H1 (cell line): ENCODE data around the gene PIGU. TPM values are rescaled to one million over a fixed set of nuclear protein-coding genes. Genes with fewer than 3 reads are reported as not detected.

Source experiments
- CTCF ChIA-PET: fragments of 300-600 bp; sonication (Branson Sonifier 250); formaldehyde crosslinking; loops from one replicate; lab custom pipeline; 2021; ENCODE audit not compliant: partially characterized antibody; lab: Charles Lee
- POLR2A ChIA-PET: fragments of 300-600 bp; sonication (Branson Sonifier 250); formaldehyde crosslinking; loops from one replicate; lab custom pipeline; 2021; ENCODE audit warnings: inconsistent platforms; ENCODE audit not compliant: partially characterized antibody; lab: Charles Lee
- DNase-seq, 2 experiments: peaks; one replicate each; pipeline versions ENCODE4 v3.0.0 to v3.0.0-alpha.2; 2010 to 2022; ENCODE audit warnings: low spot score in 2 of 2, low read depth in 1 of 2, mixed read lengths in 1 of 2
- FAIRE-seq: peaks from 2 replicates; lab custom pipeline; 2011; peaks lifted over from hg19 to GRCh38; lab: Jason Lieb, UNC
- H2AFZ ChIP-seq: 2 replicates; pipeline ENCODE4 v1.8.1; 2012; ENCODE audit warnings: low read length, inconsistent platforms
- H2AK5ac ChIP-seq: 2 replicates; pipeline ENCODE4 v1.6.1; 2013; ENCODE audit warnings: low read depth, low read length
- H2BK120ac ChIP-seq: replicated peaks from 2 replicates; pipeline ENCODE3; 2013; ENCODE audit warnings: low read depth, low read length, inconsistent platforms
- H2BK12ac ChIP-seq: 2 replicates; pipeline ENCODE4 v1.6.1; 2013; ENCODE audit warnings: low read depth, low read length
- H2BK15ac ChIP-seq: 2 replicates; pipeline ENCODE4 v1.6.1; 2013; ENCODE audit warnings: low read length
- H2BK20ac ChIP-seq: 2 replicates; pipeline ENCODE4 v1.6.1; 2013; ENCODE audit warnings: low read length
- H2BK5ac ChIP-seq: 2 replicates; pipeline ENCODE4 v1.6.1; 2013; ENCODE audit warnings: low read depth, low read length
- H3K14ac ChIP-seq: 2 replicates; pipeline ENCODE4 v1.6.1; 2013; ENCODE audit warnings: inconsistent platforms; ENCODE audit not compliant: insufficient read length
- H3K18ac ChIP-seq: 2 replicates; pipeline ENCODE4 v1.6.1; 2013; ENCODE audit warnings: low read length; ENCODE audit errors: extremely low read depth
- H3K23ac ChIP-seq: 2 replicates; pipeline ENCODE4 v1.6.1; 2013; ENCODE audit warnings: inconsistent platforms; ENCODE audit not compliant: insufficient read length
- H3K23me2 ChIP-seq: 2 replicates; pipeline ENCODE4 v1.6.1; 2013; ENCODE audit warnings: low read depth, low read length
- H3K27ac ChIP-seq: 2 replicates; pipeline ENCODE4 v1.6.1; 2011; ENCODE audit warnings: low read depth, low read length, inconsistent platforms
- H3K27me3 ChIP-seq, 4 experiments: replicated peaks in 1 of 4; 1 replicate in 1 of 4; 2 replicates in 3 of 4; pipeline versions ENCODE4 v1.6.1 to v1.8.1; 2011 to 2013; ENCODE audit warnings: low read length in 3 of 4, mild to moderate bottlenecking in 3 of 4, inconsistent platforms in 2 of 4, mixed read lengths in 2 of 4, moderate library complexity in 1 of 4; ENCODE audit not compliant: control insufficient read depth in 3 of 4, insufficient read depth in 3 of 4; ENCODE audit errors: extremely low read depth in 1 of 4
- H3K36me3 ChIP-seq, 4 experiments: 2 replicates each; pipeline versions ENCODE4 v1.6.1 to v1.8.1; 2011 to 2013; ENCODE audit warnings: mild to moderate bottlenecking in 4 of 4, low read length in 3 of 4, moderate library complexity in 2 of 4, control low read depth in 1 of 4, inconsistent platforms in 1 of 4; ENCODE audit not compliant: insufficient read depth in 4 of 4, control insufficient read depth in 2 of 4
- H3K4ac ChIP-seq: replicated peaks from 2 replicates; pipeline ENCODE3; 2013; ENCODE audit warnings: low read length, low read depth, mixed read lengths, inconsistent platforms; ENCODE audit not compliant: insufficient read length
- H3K4me1 ChIP-seq, 4 experiments: replicated peaks in 1 of 4; 1 replicate in 1 of 4; 2 replicates in 3 of 4; pipeline versions ENCODE4 v1.6.1 to v1.8.1; 2011 to 2013; ENCODE audit warnings: low read length in 3 of 4, inconsistent platforms in 2 of 4, mixed read lengths in 1 of 4; ENCODE audit not compliant: insufficient read depth in 4 of 4, control insufficient read depth in 3 of 4
- H3K4me2 ChIP-seq, 2 experiments: 2 replicates each; pipeline versions ENCODE4 v1.6.1 to v1.8.1; 2011 to 2013; ENCODE audit warnings: low read depth in 2 of 2, low read length in 2 of 2, control low read depth in 1 of 2, inconsistent platforms in 1 of 2, mild to moderate bottlenecking in 1 of 2; ENCODE audit not compliant: insufficient read depth in 1 of 2
- H3K4me3 ChIP-seq, 4 experiments: fragments of 200-600, 300-600 bp in 1 of 4; sonication (generic), shearing (Covaris generic), sonication (Bioruptor Twin) in 1 of 4; 2 replicates each; pipeline versions ENCODE4 v1.5.1 to v1.8.1; 2011 to 2016; ENCODE audit warnings: low read length in 4 of 4, low read depth in 3 of 4, control low read depth in 2 of 4, inconsistent platforms in 2 of 4, mild to moderate bottlenecking in 2 of 4, mixed read lengths in 1 of 4, moderate library complexity in 1 of 4; ENCODE audit not compliant: insufficient read depth in 2 of 4; ENCODE audit errors: extremely low read depth in 1 of 4
- H3K56ac ChIP-seq: replicated peaks from 2 replicates; pipeline ENCODE3; 2013; ENCODE audit warnings: low read depth, mild to moderate bottlenecking, mixed read lengths, low read length, inconsistent platforms; ENCODE audit not compliant: insufficient read length
- H3K79me1 ChIP-seq: 2 replicates; pipeline ENCODE4 v1.6.1; 2013; ENCODE audit warnings: low read depth, low read length, control low read depth
- H3K79me2 ChIP-seq, 2 experiments: 2 replicates each; pipeline versions ENCODE4 v1.6.1 to v1.8.1; 2012 to 2013; ENCODE audit warnings: low read length in 2 of 2, mild to moderate bottlenecking in 2 of 2, inconsistent platforms in 1 of 2; ENCODE audit not compliant: insufficient read depth in 2 of 2, control insufficient read depth in 1 of 2
- H3K9ac ChIP-seq, 4 experiments: replicated peaks in 1 of 4; 1 replicate in 1 of 4; 2 replicates in 3 of 4; pipeline versions ENCODE4 v1.6.1 to v1.8.1; 2011 to 2013; ENCODE audit warnings: low read depth in 3 of 4, low read length in 3 of 4, control low read depth in 2 of 4, mild to moderate bottlenecking in 2 of 4, moderate library complexity in 2 of 4, inconsistent platforms in 1 of 4; ENCODE audit errors: extremely low read depth in 1 of 4
- H3K9me3 ChIP-seq, 2 experiments: 2 replicates each; pipeline versions ENCODE4 v1.6.1 to v1.8.1; 2012 to 2013; ENCODE audit warnings: mild to moderate bottlenecking in 2 of 2, moderate library complexity in 2 of 2, control low read depth in 1 of 2, inconsistent platforms in 1 of 2, low read depth in 1 of 2, low read length in 1 of 2, mixed read lengths in 1 of 2; ENCODE audit not compliant: insufficient read depth in 2 of 2
- H4K20me1 ChIP-seq, 2 experiments: replicated peaks in 1 of 2; 2 replicates each; pipeline versions ENCODE3 to v1.8.1; 2011 to 2013; ENCODE audit warnings: inconsistent platforms in 2 of 2, low read length in 2 of 2, mild to moderate bottlenecking in 1 of 2; ENCODE audit not compliant: insufficient read depth in 2 of 2, control insufficient read depth in 1 of 2
- H4K5ac ChIP-seq: 2 replicates; pipeline ENCODE4 v1.6.1; 2013; ENCODE audit warnings: low read length, low read depth, mixed read lengths, inconsistent platforms; ENCODE audit not compliant: insufficient read length
- H4K8ac ChIP-seq: 2 replicates; pipeline ENCODE4 v1.8.0; 2013; ENCODE audit warnings: mild to moderate bottlenecking, moderate library complexity, low read length, inconsistent platforms; ENCODE audit not compliant: insufficient read depth; ENCODE audit errors: extremely low read depth
- H4K91ac ChIP-seq: replicated peaks from 2 replicates; pipeline ENCODE3; 2013; ENCODE audit warnings: low read length, mixed read lengths, inconsistent platforms; ENCODE audit not compliant: insufficient read length
- CTCF ChIP-seq, 3 experiments: IDR thresholded peaks; 1 replicate in 2 of 3; 2 replicates in 1 of 3; pipeline versions ENCODE4 v1.5.1 to v1.6.1; 2011; ENCODE audit warnings: low read length in 3 of 3, mild to moderate bottlenecking in 3 of 3, inconsistent platforms in 2 of 3, low read depth in 1 of 3, moderate library complexity in 1 of 3; ENCODE audit not compliant: insufficient read depth in 1 of 3; ENCODE audit errors: control extremely low read depth in 1 of 3
- FOSL1 ChIP-seq: IDR thresholded peaks from 2 replicates; pipeline ENCODE4 v1.6.1; 2011; ENCODE audit warnings: mild to moderate bottlenecking, low read depth, low read length, moderate library complexity; ENCODE audit not compliant: insufficient read depth
- KDM1A ChIP-seq: fragments of 200-600, 300-600 bp; sonication (generic); IDR thresholded peaks from 2 replicates; pipeline ENCODE4 v1.7.1; 2016; ENCODE audit warnings: mild to moderate bottlenecking, low read length, borderline replicate concordance
- RAD21 ChIP-seq, 2 experiments: IDR thresholded peaks in 1 of 2; conservative IDR thresholded peaks in 1 of 2; 2 replicates each; pipeline ENCODE4 v1.6.1; 2011; ENCODE audit warnings: low read depth in 2 of 2, low read length in 2 of 2, improper control_type of control experiment in 1 of 2, inconsistent platforms in 1 of 2, mild to moderate bottlenecking in 1 of 2, moderate library complexity in 1 of 2
- RXRA ChIP-seq: IDR thresholded peaks from 2 replicates; pipeline ENCODE4 v1.6.1; 2011; ENCODE audit warnings: low read depth, mild to moderate bottlenecking, low read length, moderate library complexity; ENCODE audit not compliant: insufficient read depth
- USF2 ChIP-seq: IDR thresholded peaks from 2 replicates; pipeline ENCODE4 v1.6.1; 2011; ENCODE audit warnings: low read length, improper control_type of control experiment
- WGBS, 2 experiments: shearing (Covaris generic) in 1 of 2; methylation state at CpG; one replicate each; pipeline versions ENCODE4 v1.1.6 to v1.1.7; 2013 to 2015; ENCODE audit warnings: low lambda C conversion rate in 2 of 2, mixed read lengths in 2 of 2, inconsistent platforms in 1 of 2, low coverage in 1 of 2, missing lambda C conversion rate in 1 of 2; ENCODE audit not compliant: insufficient replicate concordance in 2 of 2, insufficient coverage in 1 of 2, insufficient read length in 1 of 2; ENCODE audit errors: extremely low coverage in 1 of 2, missing lambda C conversion rate in 1 of 2; 5-methylcytosine and 5-hydroxymethylcytosine counted together
- polyA plus RNA-seq, 7 experiments: library from polyadenylated mRNA; depleted of rRNA in 3 of 7; stranded (reverse) in 5 of 7; unstranded in 2 of 7; fragments of >200 nt in 5 of 7; fragments of 200-250 nt in 2 of 7; gene quantifications; 1 replicate in 5 of 7; 2 replicates in 1 of 7; 4 replicates in 1 of 7; pipeline versions ENCODE4 v1.2.1 to v1.2.3, GENCODE V29; 2011 to 2013; ENCODE audit warnings: missing spikeins in 2 of 7, mixed read lengths in 2 of 7
- total RNA-seq: library from RNA; stranded (reverse); fragmentation: NEBNext Ultra II Directional; extraction: Animal tissue kit (Norgen Biotek cat#: 25700); gene quantifications from 2 replicates; pipeline ENCODE4 v1.2.1, GENCODE V29; 2021

The PIGU gene
- total and polyA plus RNA-seq, 2 of the 8 experiments (the other 6 are each of a cell fraction or from before 2014, with no cell fraction given) = 28.3 to 117 TPM

GRCh38 chr20:34583544-34583943 lies 93.3 kb downstream of the PIGU start:
- H4K8ac ChIP-seq = no peak overlapping the region
- H3K14ac ChIP-seq = no peak overlapping the region
- no peak overlapping the region for H2BK12ac ChIP-seq
- CTCF ChIA-PET = interaction anchor here (1.3 to 3.5 kb wide), 3 partner anchors 21 to 186 kb away, joined by 3 to 15 read pairs (median 4); no protein-coding TSS in a partner anchor
- H4K5ac ChIP-seq = no peak overlapping the region
- no peaks in the 10 kb centered on the region for H3K9me3 ChIP-seq
- 90% methylated on average over 6 of the region's 6 CpGs; no CpG with 5 or more reads in 1 of the 2 experiments for WGBS, 2 experiments
- H3K56ac ChIP-seq = no peak overlapping the region
- no peak for DNase-seq
- no peaks in the 10 kb centered on the region for H3K79me2 ChIP-seq
- no peak overlapping the region for H3K9ac ChIP-seq
- H3K18ac ChIP-seq = no peak overlapping the region
- H4K20me1 ChIP-seq = peaks cover 2 to 3% of the 10 kb centered on the region in 2 experiments
- no peaks in the 10 kb centered on the region for H3K79me1 ChIP-seq
- H2BK20ac ChIP-seq = no peak overlapping the region
- POLR2A ChIA-PET = interaction anchor here (1.9 to 2.2 kb wide), 2 partner anchors 25 to 281 kb away, joined by 5 read pairs; partner anchors contain the start of genes AHCY and MAP1LC3A
- TF ChIP-seq USF2 (no peak), RAD21 (IDR thresholded peaks at IDR 0.05 in 1 of 2, conservative IDR thresholded peaks at IDR 0.05 in 1 of 2; ENCODE audit: low read depth in 2 of 2, low read length in 2 of 2) (no peak), CTCF (IDR thresholded peaks at IDR 0.05; ENCODE audit: control extremely low read depth in 1 of 3, insufficient read depth in 1 of 3, low read depth in 1 of 3, low read length in 3 of 3) (no peak), RXRA (no peak), KDM1A (no peak), FOSL1 (no peak)
- no peak overlapping the region for H3K27ac ChIP-seq
- no peak overlapping the region for H2BK5ac ChIP-seq
- H3K4me1 ChIP-seq = no peaks in the 10 kb centered on the region; a peak in 1 of 7 replicates
- no peaks in the 10 kb centered on the region for H3K27me3 ChIP-seq
- no peak for FAIRE-seq
- H2BK120ac ChIP-seq = no peak overlapping the region
- 0 out of 8 replicates have a peak, but pooled peaks cover 0 to 3% (median 0%) of the 10 kb centered on the region in 4 experiments for H3K36me3 ChIP-seq
- no peak overlapping the region for H4K91ac ChIP-seq
- H2AK5ac ChIP-seq = no peak overlapping the region
- no peak overlapping the region for H3K4me3 ChIP-seq
- no peak overlapping the region for H2AFZ ChIP-seq
- no peaks in the 10 kb centered on the region for H3K23me2 ChIP-seq
- H3K23ac ChIP-seq = no peak overlapping the region
- no peak overlapping the region for H3K4me2 ChIP-seq
- H3K4ac ChIP-seq = no peak overlapping the region
- H2BK15ac ChIP-seq = no peak overlapping the region
